Tibial artery (tissue), 4 donors: Measurements from ENCODE around the gene TOGARAM2.

Experiments
- DNase-seq, 2 donors: peaks; one replicate each; pipeline ENCODE4 v3.0.0-alpha.2; 2019
- H3K27ac ChIP-seq, 2 donors: fragments of 200-600 bp; sonication (generic) in 1 of 2; 1 replicate in 1 of 2; 2 replicates in 1 of 2; pipeline ENCODE4 v1.5.1; 2018 to 2019; ENCODE audit warnings: mild to moderate bottlenecking in 1 of 2
- H3K27me3 ChIP-seq, 2 donors: fragments of 200-600 bp; sonication (generic) in 1 of 2; one replicate each; pipeline versions ENCODE4 v1.5.1 to v1.6.0; 2016 to 2019
- H3K36me3 ChIP-seq, 3 donors: fragments of 200-600 bp; sonication (generic) in 2 of 3; one replicate each; pipeline ENCODE4 v1.5.1; 2016 to 2019; ENCODE audit warnings: mild to moderate bottlenecking in 2 of 3
- H3K4me1 ChIP-seq, 4 donors: fragments of 200-600 bp; sonication (generic) in 2 of 4; 1 replicate in 3 of 4; 2 replicates in 1 of 4; pipeline ENCODE4 v1.5.1; 2016 to 2019
- H3K4me3 ChIP-seq, 2 donors: fragments of 200-600 bp; sonication (generic) in 1 of 2; 1 replicate in 1 of 2; 2 replicates in 1 of 2; pipeline ENCODE4 v1.5.1; 2018 to 2019; ENCODE audit warnings: mild to moderate bottlenecking in 2 of 2
- H3K9me3 ChIP-seq, 3 donors: fragments of 200-600 bp; sonication (generic) in 1 of 3; one replicate each; pipeline ENCODE4 v1.5.1; 2016 to 2019
- CTCF ChIP-seq, 2 experiments: fragments of 200-600 bp in 1 of 2; fragments of 450-650 bp in 1 of 2; IDR thresholded peaks; one replicate each; pipeline ENCODE4 v1.5.1; 2017 to 2019; ENCODE audit warnings: antibody characterized with exemption in 2 of 2, mild to moderate bottlenecking in 1 of 2, moderate library complexity in 1 of 2
- intact Hi-C: fragments of 100-400 bp; cut with DNase I; formaldehyde crosslinking; loops from one replicate; pipeline ENCODE4 v1.15.0; 2023; ENCODE audit warnings: low total_unique reads

TOGARAM2 gene

GRCh38 chr2:29066271-29066860 is 85.3 kb downstream of the TOGARAM2 start:
- Histone ChIP-seq H3K27ac (no peak overlapping the region), H3K4me1 (peaks cover 0 to 29% (median 12%) of the 10 kb centered on the region in 4 donors), H3K4me3 (no peak overlapping the region), H3K27me3 (no peaks in the 10 kb centered on the region), H3K9me3 (no peaks in the 10 kb centered on the region), H3K36me3 (no peaks in the 10 kb centered on the region)
- intact Hi-C loops = no loop called here
- peak in 1 of 2 donors; percentile 49 for DNase-seq
- no peak for TF ChIP-seq CTCF (IDR thresholded peaks at IDR 0.05)

GRCh38 chr2:29066997-29067605 is 86.0 kb downstream of the TOGARAM2 start:
- H3K4me3 ChIP-seq = no peak overlapping the region
- no peaks in the 10 kb centered on the region for H3K36me3 ChIP-seq
- TF ChIP-seq CTCF (IDR thresholded peaks at IDR 0.05) = no peak
- peak in 1 of 2 donors; percentile 33 for DNase-seq
- H3K27me3 ChIP-seq = no peaks in the 10 kb centered on the region
- no peak overlapping the region for H3K27ac ChIP-seq
- H3K4me1 ChIP-seq = peaks cover 0 to 29% (median 12%) of the 10 kb centered on the region in 4 donors
- intact Hi-C loops = no loop called here
- H3K9me3 ChIP-seq = no peaks in the 10 kb centered on the region

GRCh38 chr2:29068513-29068912 is 87.4 kb downstream of the TOGARAM2 start:
- H3K9me3 ChIP-seq = no peaks in the 10 kb centered on the region
- no peak overlapping the region for H3K27ac ChIP-seq
- intact Hi-C loops = no loop called here
- H3K27me3 ChIP-seq = no peaks in the 10 kb centered on the region
- H3K4me3 ChIP-seq = no peak overlapping the region
- no peaks in the 10 kb centered on the region for H3K36me3 ChIP-seq
- H3K4me1 ChIP-seq = peaks cover 0 to 24% (median 9%) of the 10 kb centered on the region in 4 donors
- no peak for TF ChIP-seq CTCF (IDR thresholded peaks at IDR 0.05)
- no peak for DNase-seq

DNA sequence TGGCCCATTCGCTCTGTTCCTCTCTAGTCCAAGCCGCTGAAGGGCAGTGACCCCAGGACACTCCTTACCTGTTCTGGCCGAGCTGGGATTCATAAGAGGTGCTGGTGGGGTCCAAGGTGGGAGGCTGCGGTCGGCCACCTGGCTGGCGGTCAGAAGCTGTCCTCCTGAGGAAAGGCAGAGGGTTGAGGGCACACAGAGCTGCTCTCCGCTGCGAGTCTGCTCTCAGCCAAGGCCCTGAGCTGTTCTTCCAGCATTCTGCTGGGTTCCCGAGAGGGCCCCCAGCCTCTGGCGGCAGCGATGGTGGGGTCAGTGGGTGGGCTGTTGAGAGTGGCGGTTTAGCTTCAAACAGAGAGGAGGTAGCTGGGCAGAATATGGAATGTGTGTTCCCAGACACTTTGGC is 89.4 kb downstream of the TOGARAM2 start:
- no peaks in the 10 kb centered on the region for H3K27me3 ChIP-seq
- intact Hi-C loops = no loop called here
- TF ChIP-seq CTCF (IDR thresholded peaks at IDR 0.05) = no peak
- no peaks in the 10 kb centered on the region for H3K36me3 ChIP-seq
- H3K4me1 ChIP-seq = peaks cover 0 to 13% (median under 1%) of the 10 kb centered on the region in 4 donors
- H3K27ac ChIP-seq = no peak overlapping the region
- H3K9me3 ChIP-seq = no peaks in the 10 kb centered on the region
- no peak for DNase-seq
- H3K4me3 ChIP-seq = no peak overlapping the region

GRCh38 chr2:29071032-29071975 is 90.2 kb downstream of the TOGARAM2 start:
- Histone ChIP-seq H3K27ac (no peak overlapping the region), H3K9me3 (no peaks in the 10 kb centered on the region), H3K36me3 (no peaks in the 10 kb centered on the region), H3K4me1 (peaks cover 0 to 5% (median 0%) of the 10 kb centered on the region in 4 donors), H3K4me3 (no peak overlapping the region), H3K27me3 (no peaks in the 10 kb centered on the region)
- no peak for DNase-seq
- no peak for TF ChIP-seq CTCF (IDR thresholded peaks at IDR 0.05)
- intact Hi-C loops = no loop called here
